Parathyroid adenoma (tissue), 2 donors: ENCODE results near the gene SRI.

Experiments
- H2AFZ ChIP-seq: fragments of 300-600 bp; sonication (generic); one replicate; pipeline ENCODE4 v1.7.0; 2017; ENCODE audit warnings: antibody characterized with exemption, mild to moderate bottlenecking
- H3K27ac ChIP-seq: fragments of 300-600 bp; sonication (generic); one replicate; pipeline ENCODE4 v1.7.0; 2017
- H3K27me3 ChIP-seq: fragments of 300-600 bp; sonication (generic); one replicate; pipeline ENCODE4 v1.7.0; 2017; ENCODE audit warnings: low read length; ENCODE audit not compliant: control insufficient read depth, insufficient read depth
- H3K36me3 ChIP-seq: fragments of 300-600 bp; sonication (generic); one replicate; pipeline ENCODE4 v1.7.0; 2017; ENCODE audit warnings: low read length; ENCODE audit not compliant: control insufficient read depth, insufficient read depth
- H3K4me1 ChIP-seq: fragments of 300-600 bp; sonication (generic); one replicate; pipeline ENCODE4 v1.7.0; 2017; ENCODE audit warnings: control low read depth
- H3K4me2 ChIP-seq: fragments of 300-600 bp; sonication (generic); one replicate; pipeline ENCODE4 v1.7.0; 2017; ENCODE audit warnings: low read length
- H3K4me3 ChIP-seq: fragments of 300-600 bp; sonication (generic); one replicate; pipeline ENCODE4 v1.7.0; 2017; ENCODE audit warnings: low read depth, low read length
- H3K79me2 ChIP-seq: fragments of 300-600 bp; sonication (generic); one replicate; pipeline ENCODE4 v1.7.0; 2017; ENCODE audit warnings: control low read depth
- H3K9ac ChIP-seq: fragments of 300-600 bp; sonication (generic); one replicate; pipeline ENCODE4 v1.7.0; 2017; ENCODE audit warnings: mild to moderate bottlenecking
- H3K9me3 ChIP-seq: fragments of 300-600 bp; sonication (generic); one replicate; pipeline ENCODE4 v1.7.0; 2017; ENCODE audit warnings: low read length; ENCODE audit not compliant: control insufficient read depth
- CTCF ChIP-seq: fragments of 300-600 bp; sonication (generic); IDR thresholded peaks from one replicate; pipeline ENCODE4 v1.7.0; 2017; ENCODE audit warnings: antibody characterized with exemption, mild to moderate bottlenecking
- donor health status: primary hyperparathyroidism.

The SRI gene

GRCh38 chr7:88208521-88208920 lies 11.3 kb downstream of the SRI start:
- no peak overlapping the region for H3K27ac ChIP-seq
- H3K9me3 ChIP-seq = no peaks in the 10 kb centered on the region
- no peak overlapping the region for H3K4me2 ChIP-seq
- H3K36me3 ChIP-seq = no peaks in the 10 kb centered on the region
- no peak overlapping the region for H3K4me3 ChIP-seq
- H2AFZ ChIP-seq = no peak overlapping the region
- no peaks in the 10 kb centered on the region for H3K4me1 ChIP-seq
- H3K79me2 ChIP-seq = no peaks in the 10 kb centered on the region
- H3K9ac ChIP-seq = no peak overlapping the region
- TF ChIP-seq CTCF = no peak
- H3K27me3 ChIP-seq = no peaks in the 10 kb centered on the region

GRCh38 chr7:88206254-88206653 lies 13.6 kb downstream of the SRI start:
- Histone ChIP-seq H3K9ac (no peak overlapping the region), H3K79me2 (no peaks in the 10 kb centered on the region), H3K27me3 (no peaks in the 10 kb centered on the region), H2AFZ (no peak overlapping the region), H3K27ac (no peak overlapping the region), H3K4me3 (no peak overlapping the region), H3K4me2 (no peak overlapping the region), H3K36me3 (no peaks in the 10 kb centered on the region), H3K9me3 (no peaks in the 10 kb centered on the region), H3K4me1 (no peaks in the 10 kb centered on the region)
- TF ChIP-seq CTCF = no peak

- H3K27me3 ChIP-seq = no peaks in the 10 kb centered on the region
- H3K4me2 ChIP-seq = no peak overlapping the region
- no peaks in the 10 kb centered on the region for H3K9me3 ChIP-seq
- H3K79me2 ChIP-seq = no peaks in the 10 kb centered on the region
- no peaks in the 10 kb centered on the region for H3K4me1 ChIP-seq
- no peak overlapping the region for H3K9ac ChIP-seq
- H3K4me3 ChIP-seq = no peak overlapping the region
- TF ChIP-seq CTCF = no peak
- H3K27ac ChIP-seq = no peak overlapping the region
- H2AFZ ChIP-seq = no peak overlapping the region
- no peaks in the 10 kb centered on the region for H3K36me3 ChIP-seq
These were observed 14.7 kb downstream of the SRI start for GRCh38 chr7:88205179-88205578.

GRCh38 chr7:88204525-88205110 lies 15.2 kb downstream of the SRI start:
- Histone ChIP-seq H3K4me1 (no peaks in the 10 kb centered on the region), H3K9me3 (no peaks in the 10 kb centered on the region), H3K9ac (no peak overlapping the region), H3K4me3 (no peak overlapping the region), H3K27me3 (no peaks in the 10 kb centered on the region), H3K4me2 (no peak overlapping the region), H3K79me2 (no peaks in the 10 kb centered on the region), H3K27ac (no peak overlapping the region), H2AFZ (no peak overlapping the region), H3K36me3 (no peaks in the 10 kb centered on the region)
- no peak for TF ChIP-seq CTCF

- TF ChIP-seq CTCF = no peak
- Histone ChIP-seq H3K4me3 (no peak overlapping the region), H3K27ac (no peak overlapping the region), H3K4me1 (no peaks in the 10 kb centered on the region), H3K4me2 (no peak overlapping the region), H3K79me2 (no peaks in the 10 kb centered on the region), H2AFZ (no peak overlapping the region), H3K9me3 (no peaks in the 10 kb centered on the region), H3K36me3 (no peaks in the 10 kb centered on the region), H3K27me3 (no peaks in the 10 kb centered on the region), H3K9ac (no peak overlapping the region)
These were observed 16.4 kb downstream of the SRI start for GRCh38 chr7:88203401-88203800.
